Fibroblast of upper back skin (primary cell): ENCODE results near the gene PFKFB2.

ENCODE experiments used
- DNase-seq: peaks from one replicate; pipeline ENCODE4 v3.0.0-alpha.2; 2013

Gene PFKFB2

DNA sequence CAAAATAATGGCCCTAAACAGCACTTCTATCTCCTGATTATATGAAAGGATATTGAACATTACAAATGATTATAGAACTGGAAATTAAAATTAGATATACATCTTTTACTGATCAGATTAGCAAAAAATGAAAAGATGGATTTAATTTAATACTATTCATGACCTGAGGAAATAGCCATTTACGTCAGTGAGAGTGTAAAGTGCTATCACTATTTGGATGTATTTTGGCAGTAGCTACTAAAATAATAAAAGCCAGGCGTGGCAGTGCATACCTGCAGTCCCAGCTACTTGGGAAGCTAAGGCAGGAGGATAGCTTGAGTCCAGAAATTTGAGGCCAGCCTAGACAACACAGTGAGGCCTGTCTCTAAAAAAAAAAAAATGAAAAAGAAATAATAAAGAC, 40.9 kb downstream of the PFKFB2 start:
- no peak for DNase-seq

DNA sequence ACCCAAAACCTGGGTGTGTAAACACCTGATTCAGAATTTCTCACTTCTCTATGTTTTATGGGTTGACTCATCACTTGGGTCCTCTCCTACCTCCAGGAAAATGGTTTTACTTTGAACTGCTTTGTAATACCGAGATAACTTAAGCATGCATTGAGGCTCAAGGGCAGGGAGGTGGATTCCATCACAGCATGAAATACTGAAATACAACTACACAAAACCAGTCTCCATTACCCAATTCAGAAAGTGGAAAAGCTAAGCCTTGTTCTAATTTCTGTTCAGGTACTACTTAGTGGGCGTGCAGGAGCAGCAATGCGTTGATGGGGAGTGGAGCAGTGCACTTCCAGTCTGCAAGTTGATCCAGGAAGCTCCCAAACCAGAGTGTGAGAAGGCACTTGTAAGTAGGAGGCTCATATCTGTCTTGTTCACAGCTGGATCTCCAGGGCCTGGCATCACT, 44.8 kb downstream of the PFKFB2 start:
- DNase-seq, result no peak

GRCh38 chr1:207101720-207102119, 48.6 kb downstream of the PFKFB2 start:
- DNase-seq, result no peak

DNA sequence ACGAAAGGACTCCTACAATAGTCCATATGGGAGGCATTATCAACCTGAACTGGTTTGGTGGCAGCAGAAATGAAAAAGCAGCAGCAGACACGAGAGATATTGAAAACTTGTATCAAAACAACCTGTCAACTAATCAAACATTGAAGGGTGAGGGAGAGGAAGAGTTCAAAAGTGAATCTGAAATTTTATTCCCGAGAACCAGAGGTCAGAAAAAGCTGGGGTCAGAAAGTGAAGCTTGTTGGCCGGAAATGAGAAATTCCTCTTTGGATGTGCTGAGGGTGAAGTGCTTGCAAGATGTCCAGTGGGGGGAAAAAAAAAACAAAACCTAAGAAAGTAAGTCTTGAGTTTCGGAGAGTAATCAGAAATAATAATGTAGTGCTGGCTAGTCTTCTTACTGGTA, 49.1 kb downstream of the PFKFB2 start:
- no peak for DNase-seq

GRCh38 chr1:207102659-207103058, 49.6 kb downstream of the PFKFB2 start:
- DNase-seq, result no peak

DNA sequence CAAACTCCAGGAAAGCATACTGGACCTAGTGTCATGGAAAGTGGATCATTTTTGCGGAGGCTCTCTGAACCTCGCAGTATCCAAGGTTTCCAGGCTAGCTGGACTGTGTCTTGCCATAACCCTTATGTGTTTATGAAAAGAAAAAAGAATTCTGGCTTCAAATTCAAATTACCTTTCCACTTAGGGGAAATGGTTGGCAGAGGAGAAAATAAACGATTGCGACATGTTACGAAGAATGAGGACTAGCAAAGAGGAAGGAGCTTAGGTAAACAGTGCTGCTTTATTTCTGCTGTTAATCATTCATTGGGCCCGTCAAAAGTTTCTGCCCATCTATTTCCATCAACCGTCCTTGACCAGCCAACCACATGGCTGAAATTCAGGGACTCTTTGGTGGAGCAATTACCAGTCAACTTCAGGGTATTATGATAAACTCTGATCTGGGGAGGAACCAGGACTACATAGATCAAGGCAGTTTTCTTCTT, 50.9 kb downstream of the PFKFB2 start, which contains the start of gene C4BPA:
C4BPA (plus strand) TSS at position 342 of the 482 bp plus-strand sequence. CDS start 8,793 bp downstream, outside the sequence.
- no peak for DNase-seq

- no peak for DNase-seq
Observed at GRCh38 chr1:207109004-207109403, 55.9 kb downstream of the PFKFB2 start.

DNA sequence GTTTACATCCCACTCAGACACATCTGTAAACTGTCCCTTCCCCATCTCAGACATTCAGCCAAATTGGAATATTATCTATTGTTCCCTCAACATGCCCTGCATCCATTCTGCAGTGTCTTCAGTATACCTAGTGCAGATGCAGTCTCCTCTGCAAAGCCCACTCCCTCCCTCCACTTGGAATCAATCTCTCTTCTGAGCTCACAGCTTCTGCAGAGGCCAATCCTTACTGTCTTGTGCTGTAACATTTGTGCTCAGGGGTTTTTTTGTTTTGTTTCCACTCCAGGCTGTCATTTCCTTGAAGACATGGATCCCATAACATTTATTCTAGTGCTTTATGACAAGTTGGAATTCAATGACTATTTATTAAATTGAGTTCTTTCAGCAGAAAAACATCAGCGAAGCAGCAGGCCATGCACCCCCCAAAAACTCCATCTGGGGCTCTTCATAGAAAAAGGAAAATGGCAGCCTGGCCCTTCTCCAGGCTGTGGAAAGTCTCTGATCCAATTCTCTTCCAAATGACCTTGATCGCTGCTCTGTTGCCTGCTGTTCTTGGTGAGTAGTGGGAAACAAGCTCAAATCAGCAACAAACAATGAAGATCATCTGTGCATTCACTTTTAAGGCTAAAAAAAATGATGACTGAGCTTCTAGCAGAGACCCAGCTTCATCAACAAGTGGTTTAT, 59.7 kb downstream of the PFKFB2 start:
- DNase-seq, result no peak

GRCh38 chr1:207115269-207115668, 62.2 kb downstream of the PFKFB2 start:
- peak; percentile 29 for DNase-seq

- no peak for DNase-seq
Observed at GRCh38 chr1:207124389-207124788, 71.3 kb downstream of the PFKFB2 start.

DNA sequence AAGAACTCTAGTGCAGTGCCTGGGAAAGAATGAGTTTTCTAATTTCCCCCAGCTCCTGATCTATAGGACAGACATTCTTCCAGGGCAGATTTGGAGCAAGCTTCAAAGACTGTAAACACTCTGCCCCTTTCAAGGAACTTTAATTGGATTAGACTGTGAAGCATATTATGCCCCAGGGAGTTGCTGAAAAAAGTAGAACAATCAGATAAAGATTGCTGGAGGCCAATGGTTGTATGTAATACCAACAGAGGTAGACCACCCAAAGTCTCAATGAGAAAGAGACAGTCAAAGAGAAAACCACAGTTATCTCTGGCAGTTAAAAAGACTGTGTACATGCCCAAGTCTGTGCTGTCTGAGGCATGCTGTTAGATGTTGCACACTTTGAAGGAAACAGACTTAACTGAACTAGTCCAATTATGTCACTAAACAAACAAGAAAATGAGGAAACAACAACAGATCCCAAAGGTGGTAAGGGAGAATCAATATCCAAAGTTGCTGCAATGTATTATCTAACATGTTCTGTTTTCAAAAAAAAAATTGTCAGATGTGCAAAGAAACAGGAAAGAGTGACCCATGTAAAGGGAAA, 75.4 kb downstream of the PFKFB2 start:
- no peak for DNase-seq

DNA sequence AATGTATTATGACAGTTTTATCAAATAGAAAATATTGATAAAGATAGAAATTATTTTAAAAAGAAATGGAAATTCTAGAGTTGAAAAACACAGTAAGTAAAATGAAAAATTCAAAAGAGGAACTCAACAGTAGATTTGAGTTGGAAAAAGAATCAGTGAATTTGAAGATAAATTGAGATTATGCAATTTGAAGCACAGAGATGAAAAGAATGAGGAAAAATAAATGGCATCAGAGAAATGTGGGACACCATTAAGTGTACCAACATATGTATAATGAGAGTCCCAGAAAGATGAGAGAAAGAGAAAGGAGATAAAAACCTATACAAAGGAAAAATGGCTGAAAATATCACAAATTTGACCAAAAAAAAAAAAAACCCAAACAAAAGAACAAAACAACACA, 76.0 kb downstream of the PFKFB2 start:
- DNase-seq, result no peak
